Gastrocnemius medialis (tissue), 4 donors: ENCODE measurements around the gene EID2B. TPM values are rescaled to one million over a fixed set of nuclear protein-coding genes. Genes with fewer than 3 reads are reported as not detected.

Experiments used
- ATAC-seq, 2 donors: fragments of 150-250 bp; one replicate each; pipeline ENCODE4 v1.9.1; 2016
- DNase-seq, 2 donors: peaks; one replicate each; pipeline ENCODE4 v3.0.0-alpha.2; 2019
- H3K27ac ChIP-seq, 4 donors: fragments of 200-600 bp; sonication (generic); 1 replicate in 1 of 4; 2 replicates in 3 of 4; pipeline ENCODE4 v1.5.1; 2016 to 2018; ENCODE audit warnings: mild to moderate bottlenecking in 2 of 4, moderate library complexity in 1 of 4
- H3K27me3 ChIP-seq, 3 donors: fragments of 200-600 bp; sonication (generic) in 2 of 3; 1 replicate in 1 of 3; 2 replicates in 2 of 3; pipeline versions ENCODE4 v1.5.1 to v1.6.0; 2016 to 2019; ENCODE audit warnings: mild to moderate bottlenecking in 1 of 3, moderate library complexity in 1 of 3
- H3K36me3 ChIP-seq, 2 donors: fragments of 200-600 bp; sonication (generic) in 1 of 2; one replicate each; pipeline ENCODE4 v1.5.1; 2017 to 2018
- H3K4me1 ChIP-seq, 2 donors: fragments of 200-600 bp; sonication (generic) in 1 of 2; one replicate each; pipeline ENCODE4 v1.5.1; 2016 to 2017; ENCODE audit warnings: mild to moderate bottlenecking in 2 of 2
- H3K4me3 ChIP-seq, 4 donors: fragments of 200-600 bp; sonication (generic) in 3 of 4; 1 replicate in 1 of 4; 2 replicates in 3 of 4; pipeline ENCODE4 v1.5.1; 2016 to 2019; ENCODE audit warnings: mild to moderate bottlenecking in 2 of 4
- H3K9me3 ChIP-seq, 3 donors: fragments of 200-600 bp; sonication (generic) in 2 of 3; 1 replicate in 1 of 3; 2 replicates in 2 of 3; pipeline ENCODE4 v1.5.1; 2016 to 2019
- CTCF ChIP-seq, 5 experiments: fragments of 450-650 bp in 3 of 5; fragments of 200-600 bp in 2 of 5; sonication (generic) in 2 of 5; IDR thresholded peaks in 4 of 5; conservative IDR thresholded peaks in 1 of 5; 1 replicate in 4 of 5; 2 replicates in 1 of 5; pipeline ENCODE4 v1.5.1; 2016 to 2019; ENCODE audit warnings: antibody characterized with exemption in 5 of 5, mild to moderate bottlenecking in 3 of 5, moderate library complexity in 3 of 5
- POLR2A ChIP-seq, 2 donors: fragments of 450-650 bp; IDR thresholded peaks; one replicate each; pipeline ENCODE4 v1.6.1; 2017; ENCODE audit warnings: antibody characterized with exemption in 2 of 2, mild to moderate bottlenecking in 2 of 2, moderate library complexity in 2 of 2
- in situ Hi-C, 4 donors: fragments of 200-750 bp; cut with MboI; loops; one replicate each; pipeline versions ENCODE4 v1.15.0 to v1.8.0; 2017; ENCODE audit warnings: low sequenced_read_pairs in 4 of 4
- intact Hi-C: fragments of 100-400 bp; cut with DNase I; formaldehyde crosslinking; loops from one replicate; pipeline ENCODE4 v1.15.1; 2023; ENCODE audit warnings: low total_unique reads
- total RNA-seq, 4 donors: library from RNA; depleted of rRNA; stranded (reverse); fragments of >200 nt; gene quantifications; one replicate each; pipeline versions ENCODE4 v1.1.0 to v1.2.3, GENCODE V29; 2016

The EID2B gene
- total RNA-seq, 4 donors from 2014 or later, result 0.91 to 6.5 (median 1.2) TPM

DNA sequence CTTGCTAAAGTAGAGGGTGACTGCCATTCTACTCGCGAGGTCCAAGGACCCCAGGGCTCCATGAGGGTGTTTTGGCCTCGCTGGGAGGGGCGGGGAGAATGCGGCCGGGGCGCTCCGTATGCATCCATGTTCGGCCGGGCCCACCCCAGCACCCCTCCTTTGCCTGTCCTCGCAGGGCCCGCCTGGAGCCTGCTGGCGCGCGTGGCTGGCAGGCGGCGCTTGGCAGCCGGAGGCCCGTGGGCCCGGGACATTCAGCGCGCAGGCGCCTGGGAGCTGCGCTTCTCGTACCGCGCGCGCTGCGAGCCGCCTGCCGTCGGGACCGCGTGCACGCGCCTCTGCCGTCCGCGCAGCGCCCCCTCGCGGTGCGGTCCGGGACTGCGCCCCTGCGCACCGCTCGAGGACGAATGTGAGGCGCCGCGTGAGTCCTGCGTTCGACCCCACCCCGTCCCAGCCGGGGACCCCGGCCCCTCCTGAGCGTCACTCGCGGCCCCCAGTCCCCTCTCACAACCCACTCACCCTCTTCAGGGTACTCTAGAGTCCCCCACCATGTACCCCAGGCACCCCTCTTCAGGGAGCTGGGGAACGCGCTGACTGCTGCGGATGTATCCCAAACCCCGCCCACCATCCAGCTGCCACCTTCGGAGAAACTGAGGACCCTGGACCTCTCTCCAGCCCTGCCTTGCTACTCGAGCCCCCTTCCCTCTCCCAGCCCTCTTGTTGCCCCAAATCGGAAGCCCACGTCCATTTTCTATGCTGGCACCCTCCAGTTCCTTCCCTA lies 29.8 kb downstream of the EID2B start:
- in situ Hi-C loops (no loop called here), intact Hi-C loops (no loop called here)
- ATAC-seq, result no peak
- H3K4me1 ChIP-seq, result no peaks in the 10 kb centered on the region
- H3K27me3 ChIP-seq, result peaks cover 69 to 92% (median 89%) of the 10 kb centered on the region in 3 donors
- no peaks in the 10 kb centered on the region for H3K9me3 ChIP-seq
- no peak overlapping the region for H3K4me3 ChIP-seq
- no peak for DNase-seq
- H3K36me3 ChIP-seq, result no peaks in the 10 kb centered on the region
- no peak overlapping the region for H3K27ac ChIP-seq
- TF ChIP-seq CTCF (IDR thresholded peaks at IDR 0.05 in 4 of 5, conservative IDR thresholded peaks at IDR 0.05 in 1 of 5) (peak; percentile 27 to 83 (median 65)), POLR2A (IDR thresholded peaks at IDR 0.05) (no peak)

GRCh38 chr19:39501340-39501739 lies 31.3 kb downstream of the EID2B start:
- Histone ChIP-seq H3K4me1 (no peaks in the 10 kb centered on the region), H3K27me3 (peaks cover 74 to 93% (median 92%) of the 10 kb centered on the region in 3 donors), H3K27ac (no peak overlapping the region), H3K9me3 (no peaks in the 10 kb centered on the region), H3K36me3 (no peaks in the 10 kb centered on the region), H3K4me3 (no peak overlapping the region)
- in situ Hi-C loops (no loop called here), intact Hi-C loops (no loop called here)
- TF ChIP-seq CTCF (IDR thresholded peaks at IDR 0.05 in 4 of 5, conservative IDR thresholded peaks at IDR 0.05 in 1 of 5) (no peak), POLR2A (IDR thresholded peaks at IDR 0.05) (no peak)
- ATAC-seq (no peak), DNase-seq (no peak)

DNA sequence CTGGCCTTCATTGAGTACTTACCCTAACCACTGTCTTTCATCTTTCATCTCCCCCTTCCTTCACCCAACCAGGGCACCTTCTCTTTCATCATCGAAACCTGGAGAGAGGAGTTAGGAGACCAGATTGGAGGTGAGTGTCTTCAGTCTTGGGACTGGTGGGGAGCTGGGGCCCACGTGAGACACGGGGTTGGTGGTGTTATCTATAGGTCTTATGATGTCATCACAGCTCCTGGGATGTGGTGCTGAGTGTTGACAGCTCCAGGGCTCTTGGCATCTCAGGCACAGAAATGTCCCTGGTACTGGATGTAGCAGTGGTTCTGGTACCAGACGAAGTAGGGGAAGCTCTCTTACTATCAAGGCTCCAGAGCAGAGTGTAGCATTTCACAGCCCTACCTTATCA lies 32.1 kb downstream of the EID2B start:
- in situ Hi-C loops (no loop called here), intact Hi-C loops (no loop called here)
- no peak for ATAC-seq
- H3K36me3 ChIP-seq, result no peaks in the 10 kb centered on the region
- H3K4me1 ChIP-seq, result no peaks in the 10 kb centered on the region
- no peak for DNase-seq
- no peak for TF ChIP-seq POLR2A (IDR thresholded peaks at IDR 0.05)
- no peak for TF ChIP-seq CTCF (IDR thresholded peaks at IDR 0.05 in 4 of 5, conservative IDR thresholded peaks at IDR 0.05 in 1 of 5)
- peaks cover 71 to 94% (median 92%) of the 10 kb centered on the region in 3 donors for H3K27me3 ChIP-seq
- no peaks in the 10 kb centered on the region for H3K9me3 ChIP-seq
- H3K4me3 ChIP-seq, result no peak overlapping the region
- no peak overlapping the region for H3K27ac ChIP-seq

- H3K27me3 ChIP-seq, result peaks cover 67 to 88% (median 87%) of the 10 kb centered on the region in 3 donors
- no peaks in the 10 kb centered on the region for H3K9me3 ChIP-seq
- no peak overlapping the region for H3K4me3 ChIP-seq
- H3K27ac ChIP-seq, result no peak overlapping the region
- no peak for ATAC-seq
- no peaks in the 10 kb centered on the region for H3K36me3 ChIP-seq
- intact Hi-C loops, result no loop called here
- no peaks in the 10 kb centered on the region for H3K4me1 ChIP-seq
- in situ Hi-C loops, result no loop called here
- TF ChIP-seq POLR2A (IDR thresholded peaks at IDR 0.05), result no peak
- no peak for DNase-seq
Observed at GRCh38 chr19:39499932-39500331, 32.7 kb downstream of the EID2B start.

GRCh38 chr19:39498798-39499642 lies 33.6 kb downstream of the EID2B start, which contains the start of gene DLL3:
TSS of gene DLL3 (plus strand) at chr19:39498947. CDS start at chr19:39498975, 28 bp downstream.
- Histone ChIP-seq H3K36me3 (no peaks in the 10 kb centered on the region), H3K27ac (no peak within 1 kb of the TSS), H3K9me3 (no peaks in the 10 kb centered on the region), H3K27me3 (peaks cover 62 to 79% (median 78%) of the 10 kb centered on the region in 3 donors), H3K4me1 (no peaks in the 10 kb centered on the region), H3K4me3 (peak within 1 kb of the TSS in 1 of 4 donors; percentile 21)
- no peak for ATAC-seq
- intact Hi-C loops, result no loop called here
- in situ Hi-C loops, result no loop called here
- no peak for TF ChIP-seq POLR2A (IDR thresholded peaks at IDR 0.05)
- no peak for TF ChIP-seq CTCF (IDR thresholded peaks at IDR 0.05 in 4 of 5, conservative IDR thresholded peaks at IDR 0.05 in 1 of 5)
- no peak for DNase-seq
